Neuronal stem cell (in vitro differentiated cells): ENCODE measurements around the gene ZFYVE1.

Experiments
- DNase-seq: peaks from one replicate; pipeline ENCODE4 v3.0.0-alpha.2; 2013; ENCODE audit warnings: low spot score
- H2AFZ ChIP-seq: one replicate; pipeline ENCODE4 v1.6.1; 2013; ENCODE audit warnings: mild to moderate bottlenecking, low read length, inconsistent platforms
- H2AK5ac ChIP-seq: 2 replicates; pipeline ENCODE4 v1.6.1; 2013; ENCODE audit warnings: low read depth, mild to moderate bottlenecking, inconsistent platforms, low read length, moderate library complexity, mixed read lengths
- H2BK120ac ChIP-seq: 2 replicates; pipeline ENCODE4 v1.6.1; 2013; ENCODE audit warnings: low read depth, mild to moderate bottlenecking, inconsistent platforms, low read length, moderate library complexity, mixed read lengths
- H2BK12ac ChIP-seq: one replicate; pipeline ENCODE4 v1.6.1; 2013; ENCODE audit warnings: low read length, inconsistent platforms
- H2BK15ac ChIP-seq: 2 replicates; pipeline ENCODE4 v1.6.1; 2013; ENCODE audit warnings: mild to moderate bottlenecking, low read length, inconsistent platforms, mixed read lengths
- H2BK5ac ChIP-seq: one replicate; pipeline ENCODE4 v1.6.1; 2013; ENCODE audit warnings: inconsistent platforms, mild to moderate bottlenecking, low read length, moderate library complexity
- H3K14ac ChIP-seq: one replicate; pipeline ENCODE4 v1.6.1; 2013; ENCODE audit warnings: low read length, inconsistent platforms
- H3K18ac ChIP-seq: 2 replicates; pipeline ENCODE4 v1.6.1; 2013; ENCODE audit warnings: low read length, inconsistent platforms
- H3K23ac ChIP-seq: 2 replicates; pipeline ENCODE4 v1.6.1; 2013; ENCODE audit warnings: low read depth, mild to moderate bottlenecking, mixed read lengths, low read length, inconsistent platforms; ENCODE audit not compliant: poor library complexity
- H3K27ac ChIP-seq: replicated peaks from 3 replicates; pipeline ENCODE4 v1.5.1; 2013; ENCODE audit warnings: low read length, inconsistent platforms
- H3K27me3 ChIP-seq, 3 experiments: 2 replicates each; pipeline ENCODE4 v1.6.1; 2013; ENCODE audit warnings: low read length in 3 of 3, mild to moderate bottlenecking in 2 of 3, inconsistent platforms in 1 of 3, low read depth in 1 of 3, mixed read lengths in 1 of 3, moderate library complexity in 1 of 3; ENCODE audit not compliant: control insufficient read depth in 3 of 3, insufficient read depth in 3 of 3
- H3K36me3 ChIP-seq, 2 donors: replicated peaks in 1 of 2; 2 replicates each; pipeline ENCODE4 v1.6.1; 2013; ENCODE audit warnings: low read length in 2 of 2; ENCODE audit not compliant: control insufficient read depth in 2 of 2, insufficient read depth in 2 of 2
- H3K4ac ChIP-seq: 2 replicates; pipeline ENCODE4 v1.6.1; 2013; ENCODE audit warnings: inconsistent platforms, mild to moderate bottlenecking, low read length, moderate library complexity
- H3K4me1 ChIP-seq, 2 donors: 1 replicate in 1 of 2; 2 replicates in 1 of 2; pipeline ENCODE4 v1.6.1; 2013; ENCODE audit warnings: low read length in 2 of 2, low read depth in 1 of 2; ENCODE audit not compliant: control insufficient read depth in 2 of 2, insufficient read depth in 1 of 2
- H3K4me2 ChIP-seq: one replicate; pipeline ENCODE4 v1.6.1; 2013; ENCODE audit warnings: mild to moderate bottlenecking, low read length, inconsistent platforms; ENCODE audit not compliant: insufficient read depth, poor library complexity, severe bottlenecking
- H3K4me3 ChIP-seq, 2 donors: 2 replicates each; pipeline ENCODE4 v1.5.1; 2013; ENCODE audit warnings: low read length in 2 of 2, mild to moderate bottlenecking in 2 of 2, inconsistent platforms in 1 of 2, moderate library complexity in 1 of 2
- H3K79me1 ChIP-seq: one replicate; pipeline ENCODE4 v1.6.1; 2013; ENCODE audit warnings: low read depth, mild to moderate bottlenecking, inconsistent platforms, low read length, moderate library complexity
- H3K9ac ChIP-seq: one replicate; pipeline ENCODE4 v1.6.1; 2013; ENCODE audit warnings: mild to moderate bottlenecking, low read depth, low read length, inconsistent platforms; ENCODE audit not compliant: poor library complexity
- H3K9me3 ChIP-seq, 2 donors: replicated peaks in 1 of 2; 2 replicates each; pipeline versions ENCODE3 to v1.6.1; 2013; ENCODE audit warnings: low read length in 2 of 2, mild to moderate bottlenecking in 2 of 2, inconsistent platforms in 1 of 2, low read depth in 1 of 2, mixed read lengths in 1 of 2, moderate library complexity in 1 of 2; ENCODE audit not compliant: control insufficient read depth in 2 of 2, insufficient read depth in 1 of 2
- H4K8ac ChIP-seq: one replicate; pipeline ENCODE4 v1.6.1; 2013; ENCODE audit warnings: low read depth, mild to moderate bottlenecking, inconsistent platforms, low read length, moderate library complexity
- H4K91ac ChIP-seq: one replicate; pipeline ENCODE4 v1.6.1; 2013; ENCODE audit warnings: low read length, low read depth, mild to moderate bottlenecking, inconsistent platforms; ENCODE audit not compliant: poor library complexity
- WGBS, 2 donors: extraction: QIAGEN DNeasy Blood & Tissue Kit; methylation state at CpG; one replicate each; pipeline ENCODE4 v1.1.7; 2013; ENCODE audit warnings: missing lambda C conversion rate in 2 of 2, mixed read lengths in 1 of 2; ENCODE audit not compliant: insufficient read length in 2 of 2, insufficient replicate concordance in 1 of 2; ENCODE audit errors: extremely low coverage in 2 of 2; 5-methylcytosine and 5-hydroxymethylcytosine counted together

ZFYVE1 gene

GRCh38 chr14:72999316-72999715, 27.6 kb downstream of the ZFYVE1 start:
- no peaks in the 10 kb centered on the region for H3K4me1 ChIP-seq
- H3K79me1 ChIP-seq: no peaks in the 10 kb centered on the region
- H2BK5ac ChIP-seq: no peak overlapping the region
- no peak overlapping the region for H3K23ac ChIP-seq
- H2AK5ac ChIP-seq: no peak overlapping the region
- no CpG with 5 or more reads among the region's 4 CpGs for WGBS, 2 donors
- H3K18ac ChIP-seq: no peak overlapping the region
- H3K4ac ChIP-seq: no peak overlapping the region
- H3K9me3 ChIP-seq: no peaks in the 10 kb centered on the region
- H3K4me2 ChIP-seq: no peak overlapping the region
- H2BK120ac ChIP-seq: no peak overlapping the region
- no peak for DNase-seq
- H2AFZ ChIP-seq: no peak overlapping the region
- no peak overlapping the region for H3K4me3 ChIP-seq
- H4K8ac ChIP-seq: no peak overlapping the region
- H2BK15ac ChIP-seq: no peak overlapping the region
- H2BK12ac ChIP-seq: no peak overlapping the region
- H3K36me3 ChIP-seq: peaks cover 10 to 24% of the 10 kb centered on the region in 2 donors
- no peaks in the 10 kb centered on the region for H3K27me3 ChIP-seq
- no peak overlapping the region for H3K14ac ChIP-seq
- no peak overlapping the region for H3K9ac ChIP-seq
- H3K27ac ChIP-seq: no peak overlapping the region
- H4K91ac ChIP-seq: no peak overlapping the region

GRCh38 chr14:72998252-72998903, 28.5 kb downstream of the ZFYVE1 start:
- Histone ChIP-seq H3K27ac (no peak overlapping the region), H3K4me1 (no peaks in the 10 kb centered on the region), H2AK5ac (no peak overlapping the region), H3K36me3 (peaks cover 10 to 24% of the 10 kb centered on the region in 2 donors), H3K79me1 (no peaks in the 10 kb centered on the region), H3K4me3 (no peak overlapping the region), H2BK120ac (no peak overlapping the region), H2BK5ac (no peak overlapping the region), H3K18ac (no peak overlapping the region), H3K9me3 (no peaks in the 10 kb centered on the region), H4K91ac (no peak overlapping the region), H2AFZ (no peak overlapping the region), H2BK12ac (no peak overlapping the region), H3K4ac (no peak overlapping the region), H3K27me3 (no peaks in the 10 kb centered on the region), H3K14ac (no peak overlapping the region), H4K8ac (no peak overlapping the region), H3K23ac (no peak overlapping the region), H2BK15ac (no peak overlapping the region), H3K4me2 (no peak overlapping the region), H3K9ac (no peak overlapping the region)
- no CpG with 5 or more reads among the region's 2 CpGs for WGBS, 2 donors
- no peak for DNase-seq

DNA sequence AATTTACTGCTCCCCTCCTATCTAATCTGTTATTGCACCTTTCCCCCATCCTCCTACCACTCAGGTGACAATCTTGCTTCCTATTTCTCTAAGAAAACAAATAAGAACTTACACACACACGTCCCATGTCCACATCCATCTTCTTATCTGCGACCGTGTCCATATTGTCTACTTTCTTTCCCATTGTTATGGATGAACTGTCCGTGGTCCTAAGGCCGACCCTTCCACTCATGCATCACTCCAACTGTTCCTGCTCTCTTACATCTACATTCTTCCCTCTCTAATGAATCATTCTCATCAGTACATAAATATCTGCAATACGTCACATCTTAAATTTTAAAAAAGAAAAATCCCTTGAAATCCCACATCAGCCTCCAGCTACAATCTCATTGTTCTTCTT, 30.0 kb downstream of the ZFYVE1 start:
- no peak overlapping the region for H3K27ac ChIP-seq
- DNase-seq: no peak
- H2AK5ac ChIP-seq: no peak overlapping the region
- H4K8ac ChIP-seq: no peak overlapping the region
- no peak overlapping the region for H3K18ac ChIP-seq
- peaks cover 12 to 38% of the 10 kb centered on the region in 2 donors for H3K36me3 ChIP-seq
- no peak overlapping the region for H3K4ac ChIP-seq
- no CpG with 5 or more reads among the region's 6 CpGs for WGBS, 2 donors
- no peaks in the 10 kb centered on the region for H3K79me1 ChIP-seq
- no peaks in the 10 kb centered on the region for H3K4me1 ChIP-seq
- H4K91ac ChIP-seq: no peak overlapping the region
- H2BK5ac ChIP-seq: no peak overlapping the region
- H3K9me3 ChIP-seq: no peaks in the 10 kb centered on the region
- H3K4me2 ChIP-seq: no peak overlapping the region
- H3K23ac ChIP-seq: no peak overlapping the region
- H2BK120ac ChIP-seq: no peak overlapping the region
- no peaks in the 10 kb centered on the region for H3K27me3 ChIP-seq
- H2BK15ac ChIP-seq: no peak overlapping the region
- H3K14ac ChIP-seq: no peak overlapping the region
- no peak overlapping the region for H3K9ac ChIP-seq
- H2AFZ ChIP-seq: no peak overlapping the region
- no peak overlapping the region for H3K4me3 ChIP-seq
- no peak overlapping the region for H2BK12ac ChIP-seq

GRCh38 chr14:72990171-72990570, 36.7 kb downstream of the ZFYVE1 start:
- Histone ChIP-seq H3K4ac (no peak overlapping the region), H2BK120ac (no peak overlapping the region), H3K27me3 (no peaks in the 10 kb centered on the region), H3K9me3 (no peaks in the 10 kb centered on the region), H3K14ac (no peak overlapping the region), H3K23ac (no peak overlapping the region), H4K8ac (no peak overlapping the region), H2AK5ac (no peak overlapping the region), H2BK12ac (no peak overlapping the region), H3K4me2 (no peak overlapping the region), H2AFZ (no peak overlapping the region), H3K9ac (no peak overlapping the region), H3K27ac (no peak overlapping the region), H3K4me1 (peaks cover 0 to 15% of the 10 kb centered on the region in 2 donors), H3K79me1 (no peaks in the 10 kb centered on the region), H4K91ac (no peak overlapping the region), H3K4me3 (no peak overlapping the region), H2BK5ac (no peak overlapping the region), H2BK15ac (no peak overlapping the region), H3K36me3 (peaks cover 4 to 21% of the 10 kb centered on the region in 2 donors), H3K18ac (no peak overlapping the region)
- DNase-seq: no peak
- no CpG with 5 or more reads among the region's 8 CpGs for WGBS, 2 donors
